Testis (tissue), 3 donors: ENCODE results near the gene TAAR5. TPM values are rescaled to one million over a fixed set of nuclear protein-coding genes. Genes with fewer than 3 reads are reported as not detected.
"Not testable (repeated sequence)": the region's sequence is repeated elsewhere in the genome, so short reads cannot be mapped to it uniquely, and the experiment has no call there.

ENCODE experiments used
- DNase-seq: peaks from one replicate; pipeline ENCODE4 v3.0.0-alpha.2; 2019
- H3K27ac ChIP-seq, 2 donors: fragments of 200-600 bp; sonication (generic); one replicate each; pipeline ENCODE4 v1.5.1; 2019
- H3K27me3 ChIP-seq: fragments of 200-600 bp; sonication (generic); one replicate; pipeline ENCODE4 v1.5.1; 2019
- H3K36me3 ChIP-seq: fragments of 200-600 bp; sonication (generic); one replicate; pipeline ENCODE4 v1.5.1; 2017; ENCODE audit warnings: low read depth; ENCODE audit errors: missing control alignments
- H3K4me1 ChIP-seq: fragments of 200-600 bp; sonication (generic); one replicate; pipeline ENCODE4 v1.5.1; 2019
- H3K4me3 ChIP-seq, 2 donors: fragments of 200-600 bp; sonication (generic); one replicate each; pipeline ENCODE4 v1.5.1; 2017 to 2019
- H3K9me3 ChIP-seq: fragments of 200-600 bp; sonication (generic); one replicate; pipeline ENCODE4 v1.5.1; 2017
- POLR2A ChIP-seq: fragments of 450-650 bp; IDR thresholded peaks from one replicate; pipeline ENCODE4 v1.6.1; 2017; ENCODE audit warnings: antibody characterized with exemption, mild to moderate bottlenecking, moderate library complexity
- WGBS, 2 donors: methylation state at CpG; one replicate each; pipeline ENCODE4 v1.1.5; 2018; 5-methylcytosine and 5-hydroxymethylcytosine counted together
- intact Hi-C: fragments of 100-400 bp; cut with DNase I; formaldehyde crosslinking; loops from one replicate; pipeline ENCODE4 v1.15.1; 2023; ENCODE audit warnings: low total_unique reads
- polyA plus RNA-seq: library from polyadenylated mRNA; stranded (reverse); fragments of 350-450 nt; fragmentation: Illumina TruSeq; extraction: RNeasy Lipid Tissue Mini Kit (QIAGEN cat#74804); gene quantifications from one replicate; pipeline ENCODE4 v1.2.3, GENCODE V29; 2014; ENCODE audit warnings: low read depth, low replicate concordance; ENCODE audit not compliant: insufficient read depth
- total RNA-seq, 2 donors: library from RNA; depleted of rRNA; stranded (reverse); fragments of >200 nt; gene quantifications; one replicate each; pipeline ENCODE4 v1.2.3, GENCODE V29; 2016
- TF ChIP-seq, protein P1 (sequence below), 3 experiments: fragments of 450-650 bp in 2 of 3; fragments of 200-600 bp in 1 of 3; sonication (generic) in 1 of 3; IDR thresholded peaks; one replicate each; pipeline ENCODE4 v1.5.1; 2016 to 2019; ENCODE audit warnings: antibody characterized with exemption in 3 of 3, mild to moderate bottlenecking in 2 of 3, moderate library complexity in 1 of 3

Gene TAAR5
- total and polyA plus RNA-seq, 3 donors from 2014 or later: not detected

DNA sequence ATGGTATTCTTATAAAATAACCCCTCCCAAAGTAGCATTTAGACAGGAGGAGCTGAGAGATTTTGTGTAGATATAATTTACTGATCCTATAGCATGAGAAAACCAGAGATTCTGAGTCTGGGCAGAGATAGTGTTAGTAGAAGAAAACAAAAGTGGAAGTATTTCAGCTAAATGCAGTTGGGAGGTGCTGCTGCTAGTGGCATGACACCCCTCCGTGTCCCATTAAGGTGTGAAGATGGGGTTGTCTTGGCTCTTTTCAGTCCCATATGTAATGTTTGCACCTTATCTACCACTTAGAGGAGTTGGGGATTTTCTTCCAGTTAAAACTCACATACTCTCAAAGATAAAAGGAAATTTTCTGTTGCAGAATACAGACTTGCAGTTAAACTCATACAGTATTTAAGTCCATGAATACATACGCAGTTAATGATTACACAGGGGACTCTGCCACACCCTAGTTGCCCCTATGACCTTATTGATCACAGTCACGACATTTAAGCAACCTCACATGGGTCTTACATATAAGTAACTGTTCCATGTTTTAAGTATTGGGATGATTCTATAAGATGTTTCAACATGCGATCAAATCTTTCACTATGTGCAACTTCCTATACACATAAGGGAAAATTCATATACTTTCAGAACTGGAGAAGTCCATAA is 23.0 kb upstream of the TAAR5 start:
- TF ChIP-seq, protein P1, sequence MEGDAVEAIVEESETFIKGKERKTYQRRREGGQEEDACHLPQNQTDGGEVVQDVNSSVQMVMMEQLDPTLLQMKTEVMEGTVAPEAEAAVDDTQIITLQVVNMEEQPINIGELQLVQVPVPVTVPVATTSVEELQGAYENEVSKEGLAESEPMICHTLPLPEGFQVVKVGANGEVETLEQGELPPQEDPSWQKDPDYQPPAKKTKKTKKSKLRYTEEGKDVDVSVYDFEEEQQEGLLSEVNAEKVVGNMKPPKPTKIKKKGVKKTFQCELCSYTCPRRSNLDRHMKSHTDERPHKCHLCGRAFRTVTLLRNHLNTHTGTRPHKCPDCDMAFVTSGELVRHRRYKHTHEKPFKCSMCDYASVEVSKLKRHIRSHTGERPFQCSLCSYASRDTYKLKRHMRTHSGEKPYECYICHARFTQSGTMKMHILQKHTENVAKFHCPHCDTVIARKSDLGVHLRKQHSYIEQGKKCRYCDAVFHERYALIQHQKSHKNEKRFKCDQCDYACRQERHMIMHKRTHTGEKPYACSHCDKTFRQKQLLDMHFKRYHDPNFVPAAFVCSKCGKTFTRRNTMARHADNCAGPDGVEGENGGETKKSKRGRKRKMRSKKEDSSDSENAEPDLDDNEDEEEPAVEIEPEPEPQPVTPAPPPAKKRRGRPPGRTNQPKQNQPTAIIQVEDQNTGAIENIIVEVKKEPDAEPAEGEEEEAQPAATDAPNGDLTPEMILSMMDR (IDR thresholded peaks at IDR 0.05): no peak
- TF ChIP-seq POLR2A: no peak
- no peak for DNase-seq
- Histone ChIP-seq H3K36me3 (no peaks in the 10 kb centered on the region), H3K4me3 (no peak overlapping the region), H3K27me3 (no peaks in the 10 kb centered on the region), H3K27ac (no peak overlapping the region), H3K4me1 (no peaks in the 10 kb centered on the region), H3K9me3 (no peaks in the 10 kb centered on the region)
- intact Hi-C loops: no loop called here
- 58 to 80% methylated on average over 3 to 4 of the region's 4 CpGs for WGBS, 2 donors

DNA sequence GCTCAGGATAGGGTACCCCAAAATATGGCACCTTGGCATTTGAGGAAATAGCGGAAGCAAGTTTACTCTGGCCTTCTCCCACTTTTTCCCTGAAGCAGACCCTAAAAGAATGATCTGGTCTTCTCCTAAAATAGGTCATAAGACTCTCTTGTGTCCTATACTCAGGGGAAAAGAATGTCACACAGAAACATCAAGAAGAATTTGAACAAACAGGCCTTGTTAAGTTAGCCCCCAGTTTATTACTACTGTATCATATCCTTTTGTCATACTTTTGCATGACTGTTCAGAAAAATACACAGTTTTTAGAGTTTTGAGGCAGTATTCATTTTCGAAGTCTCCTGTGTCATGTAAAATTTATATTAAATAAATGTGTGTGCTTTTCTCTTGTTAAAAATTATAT is 22.1 kb upstream of the TAAR5 start:
- no peak for DNase-seq
- H3K4me1 ChIP-seq: no peaks in the 10 kb centered on the region
- WGBS, 2 donors: 91% methylated on average over 2 of the region's 2 CpGs
- no peak overlapping the region for H3K27ac ChIP-seq
- intact Hi-C loops: no loop called here
- H3K27me3 ChIP-seq: no peaks in the 10 kb centered on the region
- H3K4me3 ChIP-seq: no peak overlapping the region
- TF ChIP-seq POLR2A: no peak
- TF ChIP-seq, protein P1 (IDR thresholded peaks at IDR 0.05): no peak
- H3K36me3 ChIP-seq: no peaks in the 10 kb centered on the region
- H3K9me3 ChIP-seq: no peaks in the 10 kb centered on the region

DNA sequence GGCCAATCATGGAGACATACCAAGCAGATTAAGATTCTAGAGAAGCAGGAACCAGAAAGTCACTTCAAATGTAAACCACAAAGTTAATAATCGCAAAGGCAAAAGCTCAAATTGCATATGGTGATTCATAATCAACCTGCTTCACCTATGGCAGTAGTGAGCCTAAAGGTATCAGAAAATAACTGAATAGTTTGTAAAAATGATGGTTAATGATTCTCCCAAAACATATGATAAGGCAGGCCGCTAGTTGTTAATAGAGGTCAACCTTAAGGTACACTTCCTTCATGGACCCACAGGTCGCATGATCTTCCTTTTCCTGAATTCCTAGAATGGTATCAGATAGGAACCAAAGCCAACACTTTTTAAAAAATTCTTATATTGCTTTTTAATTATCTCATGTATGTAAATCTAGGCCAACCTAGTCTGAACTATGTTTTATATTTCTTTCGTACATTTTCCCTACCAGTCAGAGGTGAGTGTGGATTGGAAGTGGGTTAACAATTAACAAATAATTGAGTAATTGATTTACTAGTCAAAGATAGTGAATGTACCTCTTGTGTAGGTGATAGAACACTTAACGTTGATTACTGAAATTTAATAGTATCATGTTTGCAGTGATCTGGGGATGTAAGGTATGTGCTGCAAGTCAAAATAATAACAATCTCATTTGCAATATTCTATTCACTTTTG is 18.1 kb upstream of the TAAR5 start:
- no peak for TF ChIP-seq POLR2A
- TF ChIP-seq, protein P1 (IDR thresholded peaks at IDR 0.05): no peak
- Histone ChIP-seq H3K27ac (no peak overlapping the region), H3K4me3 (no peak overlapping the region), H3K36me3 (no peaks in the 10 kb centered on the region), H3K27me3 (no peaks in the 10 kb centered on the region), H3K4me1 (no peaks in the 10 kb centered on the region), H3K9me3 (no peaks in the 10 kb centered on the region)
- WGBS, 2 donors: 86 to 96% methylated on average over 5 of the region's 5 CpGs
- intact Hi-C loops: no loop called here
- no peak for DNase-seq

DNA sequence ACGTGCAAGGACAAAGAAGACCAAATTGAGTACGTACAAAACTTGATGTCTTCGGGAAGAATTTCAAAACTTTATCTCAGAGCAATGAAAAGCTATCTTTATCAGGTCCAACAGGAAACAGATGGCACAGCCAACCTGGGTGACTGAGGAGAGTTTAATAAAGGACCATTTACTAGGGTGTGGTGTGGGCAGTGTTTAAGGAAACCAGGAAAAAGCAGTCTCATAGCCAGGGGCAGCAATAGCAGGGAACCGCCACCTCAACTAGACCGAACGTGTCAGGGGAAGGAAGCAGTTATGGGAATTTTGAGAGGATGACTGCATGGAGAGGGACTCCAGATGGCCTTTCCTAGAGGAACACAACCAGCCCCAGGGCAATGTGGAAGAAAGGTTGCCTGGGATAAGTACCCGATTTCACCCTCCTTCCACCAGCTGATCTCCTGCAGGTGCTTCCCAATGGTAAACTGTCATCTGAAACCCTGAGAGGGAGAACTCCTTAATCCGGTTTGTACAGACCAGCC is 15.2 kb upstream of the TAAR5 start:
- DNase-seq: no peak
- TF ChIP-seq, protein P1 (IDR thresholded peaks at IDR 0.05): no peak
- TF ChIP-seq POLR2A: no peak
- intact Hi-C loops: no loop called here
- WGBS, 2 donors: 83 to 87% methylated on average over 8 of the region's 8 CpGs
- Histone ChIP-seq H3K9me3 (no peaks in the 10 kb centered on the region), H3K4me1 (no peaks in the 10 kb centered on the region), H3K4me3 (no peak overlapping the region), H3K27me3 (no peaks in the 10 kb centered on the region), H3K36me3 (no peaks in the 10 kb centered on the region), H3K27ac (no peak overlapping the region)

DNA sequence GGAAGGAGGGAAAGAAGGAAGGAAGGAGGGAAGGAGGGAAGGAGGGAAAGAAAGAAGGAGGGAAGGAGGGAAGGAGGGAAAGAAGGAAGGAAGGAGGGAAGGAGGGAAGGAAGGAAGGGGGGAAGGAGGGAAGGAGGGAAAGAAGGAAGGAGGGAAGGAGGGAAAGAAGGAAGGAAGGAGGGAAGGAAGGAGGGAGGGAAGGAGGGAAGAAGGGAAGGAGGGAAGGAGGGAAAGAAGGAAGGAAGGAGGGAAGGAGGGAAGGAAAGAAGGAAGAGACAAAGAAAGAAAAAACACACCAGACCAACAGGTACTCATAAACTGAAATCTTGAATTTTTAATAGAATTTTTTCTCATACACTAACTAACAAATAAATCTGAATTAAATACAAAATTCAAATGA is 11.4 kb upstream of the TAAR5 start:
- H3K27me3 ChIP-seq, DNase-seq, H3K9me3 ChIP-seq, H3K36me3 ChIP-seq, H3K27ac ChIP-seq, H3K4me3 ChIP-seq, H3K4me1 ChIP-seq, intact Hi-C loops: not testable (repeated sequence)
